T follicular helper cell (primary cell): ENCODE results near the gene EZR.

ENCODE experiments used
- DNase-seq: peaks from one replicate; pipeline ENCODE4 v3.0.0-alpha.2; 2020; ENCODE audit warnings: low read depth

Gene EZR

GRCh38 chr6:158761746-158762145, 57.4 kb downstream of the EZR start:
- no peak for DNase-seq

GRCh38 chr6:158760618-158761250, 58.4 kb downstream of the EZR start:
- DNase-seq, result no peak

GRCh38 chr6:158759966-158760617, 59.1 kb downstream of the EZR start:
- DNase-seq, result no peak

GRCh38 chr6:158758941-158759479, 60.2 kb downstream of the EZR start:
- no peak for DNase-seq

GRCh38 chr6:158758451-158758860, 60.7 kb downstream of the EZR start:
- no peak for DNase-seq

GRCh38 chr6:158757753-158758090, 61.4 kb downstream of the EZR start:
- no peak for DNase-seq

- no peak for DNase-seq
Measured at GRCh38 chr6:158756977-158757752, 62.0 kb downstream of the EZR start.

- DNase-seq, result no peak
Measured at GRCh38 chr6:158756126-158756525, 63.0 kb downstream of the EZR start.

- DNase-seq, result no peak
Measured at GRCh38 chr6:158755636-158756035, 63.5 kb downstream of the EZR start.

- no peak for DNase-seq
Measured at GRCh38 chr6:158754738-158755137, 64.4 kb downstream of the EZR start.

GRCh38 chr6:158753811-158754210, 65.4 kb downstream of the EZR start:
- DNase-seq, result no peak

GRCh38 chr6:158752613-158753012, 66.6 kb downstream of the EZR start:
- DNase-seq, result no peak

- no peak for DNase-seq
Measured at GRCh38 chr6:158751921-158752320, 67.2 kb downstream of the EZR start.

- no peak for DNase-seq
Measured at GRCh38 chr6:158751224-158751623, 67.9 kb downstream of the EZR start.

- no peak for DNase-seq
Measured at GRCh38 chr6:158744986-158745430, 74.2 kb downstream of the EZR start.

GRCh38 chr6:158743033-158743651, 76.0 kb downstream of the EZR start:
- no peak for DNase-seq

- DNase-seq, result no peak
Measured at GRCh38 chr6:158739673-158740072, 79.5 kb downstream of the EZR start.

GRCh38 chr6:158737710-158738615, 81.2 kb downstream of the EZR start:
- DNase-seq, result no peak

GRCh38 chr6:158737082-158737709, 82.0 kb downstream of the EZR start:
- no peak for DNase-seq

- DNase-seq, result no peak
Measured at GRCh38 chr6:158735009-158735408, 84.2 kb downstream of the EZR start.

- no peak for DNase-seq
Measured at GRCh38 chr6:158730541-158730907, 88.6 kb downstream of the EZR start.
